ENCODE results near the gene AMH.

DNA sequence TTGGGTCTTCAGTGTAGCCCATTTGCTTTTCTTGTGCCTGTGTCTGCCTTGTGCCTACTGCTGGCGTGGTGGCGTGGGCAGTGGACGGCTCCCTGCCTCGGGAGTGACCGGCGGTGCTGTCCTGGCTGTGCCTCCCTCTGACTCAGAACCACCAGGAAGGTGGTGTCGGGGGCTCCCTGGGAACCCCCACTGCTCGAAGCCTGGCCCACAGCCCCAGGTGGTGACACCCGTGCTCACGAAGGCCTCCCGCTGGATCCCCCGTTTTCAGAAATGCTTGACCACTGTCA lies 5.1 kb upstream of the AMH start:
- TF ChIP-seq ESRRA (IDR thresholded peaks at IDR 0.05; ENCODE audit: borderline replicate concordance, low read length) (no peak), CTCF (IDR thresholded peaks at IDR 0.05) (no peak), REST (IDR thresholded peaks at IDR 0.05) (no peak), EP300 (IDR thresholded peaks at IDR 0.05) (no peak), POLR2A (IDR thresholded peaks at IDR 0.05; ENCODE audit: low read length) (no peak), HDAC2 (IDR thresholded peaks at IDR 0.05) (no peak), FOSL2 (IDR thresholded peaks at IDR 0.05) (no peak), FOSL2 (CRISPR knock-in tag; IDR thresholded peaks at IDR 0.05) (no peak), BCL3 (IDR thresholded peaks at IDR 0.05) (no peak), TP53 (CRISPR knock-in tag; IDR thresholded peaks at IDR 0.05) (no peak), PBX3 (IDR thresholded peaks at IDR 0.05) (no peak), CEBPB (IDR thresholded peaks at IDR 0.05) (no peak), ZFP36 (IDR thresholded peaks at IDR 0.05; ENCODE audit: borderline replicate concordance, partially characterized antibody) (no peak)
- TF ChIP-seq, protein P1, sequence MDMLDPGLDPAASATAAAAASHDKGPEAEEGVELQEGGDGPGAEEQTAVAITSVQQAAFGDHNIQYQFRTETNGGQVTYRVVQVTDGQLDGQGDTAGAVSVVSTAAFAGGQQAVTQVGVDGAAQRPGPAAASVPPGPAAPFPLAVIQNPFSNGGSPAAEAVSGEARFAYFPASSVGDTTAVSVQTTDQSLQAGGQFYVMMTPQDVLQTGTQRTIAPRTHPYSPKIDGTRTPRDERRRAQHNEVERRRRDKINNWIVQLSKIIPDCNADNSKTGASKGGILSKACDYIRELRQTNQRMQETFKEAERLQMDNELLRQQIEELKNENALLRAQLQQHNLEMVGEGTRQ (IDR thresholded peaks at IDR 0.05), result no peak

All from A549 (cell line).